Midbrain (tissue), 1 donor: ENCODE measurements around the gene ING4.
A peak's percentile ranks its signal among the peaks of the same experiment; 100 is the strongest.

Source experiments
- DNase-seq: peaks from one replicate; lab custom pipeline; 2025; lab: John Stamatoyannopoulos, UW

The ING4 gene

GRCh38 chr12:6688543-6688998 is 25.7 kb upstream of the ING4 start:
- DNase-seq, result peak; percentile 86

GRCh38 chr12:6685814-6686213 is 22.9 kb upstream of the ING4 start:
- no peak for DNase-seq

- DNase-seq, result peak; percentile 28
These were observed 21.7 kb upstream of the ING4 start for GRCh38 chr12:6684609-6685008.

- DNase-seq, result no peak
These were observed 14.0 kb upstream of the ING4 start for GRCh38 chr12:6676962-6677361.

- DNase-seq, result no peak
These were observed 9.2 kb upstream of the ING4 start for GRCh38 chr12:6672143-6672542.

GRCh38 chr12:6667559-6668210 is 4.8 kb upstream of the ING4 start:
- DNase-seq, result no peak

- no peak for DNase-seq
These were observed 3.3 kb upstream of the ING4 start for GRCh38 chr12:6666211-6666610.

GRCh38 chr12:6664902-6665301 is 2.0 kb upstream of the ING4 start:
- no peak for DNase-seq

- no peak for DNase-seq
These were observed 365 bp downstream of the ING4 start for GRCh38 chr12:6662602-6662905.

- no peak for DNase-seq
These were observed 8.9 kb downstream of the ING4 start for GRCh38 chr12:6653987-6654386.

GRCh38 chr12:6653342-6653741 is 9.6 kb downstream of the ING4 start:
- DNase-seq, result no peak

- DNase-seq, result no peak
These were observed 10.5 kb downstream of the ING4 start for GRCh38 chr12:6652391-6652790.

- no peak for DNase-seq
These were observed 12.1 kb downstream of the ING4 start for GRCh38 chr12:6650832-6651231.

- peak; percentile 71 for DNase-seq
These were observed 15.8 kb downstream of the ING4 start, which contains the start of gene ACRBP for GRCh38 chr12:6647083-6647604. ACRBP (minus strand) TSS chr12:6647432; CDS start chr12:6647366, 66 bp downstream.

GRCh38 chr12:6646276-6647082 is 16.4 kb downstream of the ING4 start:
- DNase-seq, result no peak

- DNase-seq, result peak; percentile 29
These were observed 18.0 kb downstream of the ING4 start for GRCh38 chr12:6644903-6645302.

GRCh38 chr12:6644257-6644596 is 18.7 kb downstream of the ING4 start:
- DNase-seq, result peak; percentile 33

- peak; percentile 38 for DNase-seq
These were observed 19.2 kb downstream of the ING4 start for GRCh38 chr12:6643569-6644256.

GRCh38 chr12:6641131-6641530 is 21.8 kb downstream of the ING4 start:
- DNase-seq, result no peak

GRCh38 chr12:6640497-6640896 is 22.4 kb downstream of the ING4 start:
- DNase-seq, result no peak

GRCh38 chr12:6639151-6639801 is 23.6 kb downstream of the ING4 start:
- no peak for DNase-seq

- DNase-seq, result no peak
These were observed 24.6 kb downstream of the ING4 start for GRCh38 chr12:6638305-6638704.
